Measurements from ENCODE around the gene SLC25A2. TPM values are rescaled to one million over a fixed set of nuclear protein-coding genes. Genes with fewer than 3 reads are reported as not detected.

SLC25A2 gene
- total and polyA plus RNA-seq, 2 of the 13 experiments (the other 11 are each of a cell fraction or from before 2014, with no cell fraction given), result 0.13 TPM; not detected in 1

- TF ChIP-seq ZBTB49 (CRISPR knock-in tag; IDR thresholded peaks at IDR 0.05; ENCODE audit: borderline replicate concordance) (no peak), EED (CRISPR knock-in tag; IDR thresholded peaks at IDR 0.05) (no peak), ZFAT (CRISPR knock-in tag; conservative IDR thresholded peaks at IDR 0.05) (no peak), KAT8 (CRISPR knock-in tag; IDR thresholded peaks at IDR 0.05) (0 out of 2 replicates have a peak, but pooled peaks have one; percentile 20), NFKB2 (CRISPR knock-in tag; IDR thresholded peaks at IDR 0.05; ENCODE audit: borderline replicate concordance) (no peak), ERF (CRISPR knock-in tag; IDR thresholded peaks at IDR 0.05) (no peak), SSRP1 (CRISPR knock-in tag; IDR thresholded peaks at IDR 0.05) (no peak), ZNF337 (CRISPR knock-in tag; IDR thresholded peaks at IDR 0.05; ENCODE audit: borderline replicate concordance, low read depth) (no peak), ZSCAN21 (CRISPR knock-in tag; IDR thresholded peaks at IDR 0.05; ENCODE audit: borderline replicate concordance) (no peak), CBX5 (CRISPR knock-in tag; IDR thresholded peaks at IDR 0.05; ENCODE audit: borderline replicate concordance) (no peak), SOX6 (IDR thresholded peaks at IDR 0.05) (no peak), SOX6 (CRISPR knock-in tag; IDR thresholded peaks at IDR 0.05) (0 out of 2 replicates have a peak, but pooled peaks have one; percentile 26), ZNF883 (CRISPR knock-in tag; IDR thresholded peaks at IDR 0.05; ENCODE audit: not compliant biosample characterization) (no peak), PRDM10 (CRISPR knock-in tag; IDR thresholded peaks at IDR 0.05; ENCODE audit: low read depth) (no peak), ZNF670 (CRISPR knock-in tag; IDR thresholded peaks at IDR 0.05; ENCODE audit: borderline replicate concordance) (no peak), ATF3 (CRISPR knock-in tag; IDR thresholded peaks at IDR 0.05) (no peak), ZNF205 (CRISPR knock-in tag; IDR thresholded peaks at IDR 0.05) (no peak)
- TF ChIP-seq, protein P1, sequence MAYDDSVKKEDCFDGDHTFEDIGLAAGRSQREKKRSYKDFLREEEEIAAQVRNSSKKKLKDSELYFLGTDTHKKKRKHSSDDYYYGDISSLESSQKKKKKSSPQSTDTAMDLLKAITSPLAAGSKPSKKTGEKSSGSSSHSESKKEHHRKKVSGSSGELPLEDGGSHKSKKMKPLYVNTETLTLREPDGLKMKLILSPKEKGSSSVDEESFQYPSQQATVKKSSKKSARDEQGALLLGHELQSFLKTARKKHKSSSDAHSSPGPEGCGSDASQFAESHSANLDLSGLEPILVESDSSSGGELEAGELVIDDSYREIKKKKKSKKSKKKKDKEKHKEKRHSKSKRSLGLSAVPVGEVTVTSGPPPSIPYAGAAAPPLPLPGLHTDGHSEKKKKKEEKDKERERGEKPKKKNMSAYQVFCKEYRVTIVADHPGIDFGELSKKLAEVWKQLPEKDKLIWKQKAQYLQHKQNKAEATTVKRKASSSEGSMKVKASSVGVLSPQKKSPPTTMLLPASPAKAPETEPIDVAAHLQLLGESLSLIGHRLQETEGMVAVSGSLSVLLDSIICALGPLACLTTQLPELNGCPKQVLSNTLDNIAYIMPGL (CRISPR knock-in tag; IDR thresholded peaks at IDR 0.05; ENCODE audit: borderline replicate concordance in 1 of 2, low read depth in 1 of 2), result peak; percentile 63 to 77
- TF ChIP-seq, protein P2, sequence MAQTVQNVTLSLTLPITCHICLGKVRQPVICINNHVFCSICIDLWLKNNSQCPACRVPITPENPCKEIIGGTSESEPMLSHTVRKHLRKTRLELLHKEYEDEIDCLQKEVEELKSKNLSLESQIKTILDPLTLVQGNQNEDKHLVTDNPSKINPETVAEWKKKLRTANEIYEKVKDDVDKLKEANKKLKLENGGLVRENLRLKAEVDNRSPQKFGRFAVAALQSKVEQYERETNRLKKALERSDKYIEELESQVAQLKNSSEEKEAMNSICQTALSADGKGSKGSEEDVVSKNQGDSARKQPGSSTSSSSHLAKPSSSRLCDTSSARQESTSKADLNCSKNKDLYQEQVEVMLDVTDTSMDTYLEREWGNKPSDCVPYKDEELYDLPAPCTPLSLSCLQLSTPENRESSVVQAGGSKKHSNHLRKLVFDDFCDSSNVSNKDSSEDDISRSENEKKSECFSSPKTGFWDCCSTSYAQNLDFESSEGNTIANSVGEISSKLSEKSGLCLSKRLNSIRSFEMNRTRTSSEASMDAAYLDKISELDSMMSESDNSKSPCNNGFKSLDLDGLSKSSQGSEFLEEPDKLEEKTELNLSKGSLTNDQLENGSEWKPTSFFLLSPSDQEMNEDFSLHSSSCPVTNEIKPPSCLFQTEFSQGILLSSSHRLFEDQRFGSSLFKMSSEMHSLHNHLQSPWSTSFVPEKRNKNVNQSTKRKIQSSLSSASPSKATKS (CRISPR knock-in tag; IDR thresholded peaks at IDR 0.05), result no peak
These were observed 22.4 kb upstream of the SLC25A2 start (continued) for GRCh38 chr5:141326088-141326854.
